Uterus (tissue), 4 donors: ENCODE results near the gene HMMR. TPM values are rescaled to one million over a fixed set of nuclear protein-coding genes. Genes with fewer than 3 reads are reported as not detected.
A peak's percentile ranks its signal among the peaks of the same experiment; 100 is the strongest.

Source experiments
- DNase-seq, 2 donors: peaks; one replicate each; pipeline ENCODE4 v3.0.0-alpha.2; 2019 to 2020
- H3K27ac ChIP-seq, 2 donors: fragments of 200-600 bp; sonication (generic); 1 replicate in 1 of 2; 2 replicates in 1 of 2; pipeline ENCODE4 v1.5.1; 2016 to 2018
- H3K27me3 ChIP-seq, 2 donors: fragments of 200-600 bp; sonication (generic); one replicate each; pipeline ENCODE4 v1.5.1; 2018 to 2019; ENCODE audit warnings: control low read depth in 1 of 2
- H3K36me3 ChIP-seq, 2 donors: fragments of 200-600 bp; sonication (generic); one replicate each; pipeline ENCODE4 v1.5.1; 2019; ENCODE audit warnings: control low read depth in 1 of 2
- H3K4me1 ChIP-seq, 2 donors: fragments of 200-600 bp; sonication (generic); one replicate each; pipeline ENCODE4 v1.5.1; 2018 to 2019; ENCODE audit warnings: control low read depth in 1 of 2
- H3K4me3 ChIP-seq, 2 donors: fragments of 200-600 bp; sonication (generic); 1 replicate in 1 of 2; 2 replicates in 1 of 2; pipeline ENCODE4 v1.5.1; 2018 to 2019; ENCODE audit warnings: mild to moderate bottlenecking in 1 of 2
- H3K9me3 ChIP-seq, 2 donors: fragments of 200-600 bp; sonication (generic); one replicate each; pipeline ENCODE4 v1.5.1; 2019; ENCODE audit warnings: control low read depth in 1 of 2
- POLR2A ChIP-seq, 2 donors: fragments of 450-650 bp; IDR thresholded peaks; one replicate each; pipeline ENCODE4 v1.6.1; 2016; ENCODE audit warnings: antibody characterized with exemption in 2 of 2, mild to moderate bottlenecking in 1 of 2, moderate library complexity in 1 of 2
- intact Hi-C: fragments of 100-400 bp; cut with DNase I; formaldehyde crosslinking; loops from one replicate; pipeline ENCODE4 v1.15.1; 2023; ENCODE audit warnings: low total_unique reads
- total RNA-seq, 4 donors: library from RNA; depleted of rRNA in 3 of 4; stranded (reverse); fragments of >200 nt in 3 of 4; gene quantifications; one replicate each; pipeline versions ENCODE4 v1.1.0 to v1.2.4, GENCODE V29; 2014 to 2023
- TF ChIP-seq, protein P1 (sequence below), 4 experiments: fragments of 200-600 bp in 2 of 4; fragments of 450-650 bp in 2 of 4; sonication (generic) in 2 of 4; IDR thresholded peaks; one replicate each; pipeline ENCODE4 v1.5.1; 2016 to 2019; ENCODE audit warnings: antibody characterized with exemption in 4 of 4, mild to moderate bottlenecking in 2 of 4, moderate library complexity in 1 of 4
- donor health status: DM: yes; HTN: yes; CAD: no.

Gene HMMR
- total RNA-seq, 4 donors from 2014 or later: 13.8 TPM; not detected in 3

DNA sequence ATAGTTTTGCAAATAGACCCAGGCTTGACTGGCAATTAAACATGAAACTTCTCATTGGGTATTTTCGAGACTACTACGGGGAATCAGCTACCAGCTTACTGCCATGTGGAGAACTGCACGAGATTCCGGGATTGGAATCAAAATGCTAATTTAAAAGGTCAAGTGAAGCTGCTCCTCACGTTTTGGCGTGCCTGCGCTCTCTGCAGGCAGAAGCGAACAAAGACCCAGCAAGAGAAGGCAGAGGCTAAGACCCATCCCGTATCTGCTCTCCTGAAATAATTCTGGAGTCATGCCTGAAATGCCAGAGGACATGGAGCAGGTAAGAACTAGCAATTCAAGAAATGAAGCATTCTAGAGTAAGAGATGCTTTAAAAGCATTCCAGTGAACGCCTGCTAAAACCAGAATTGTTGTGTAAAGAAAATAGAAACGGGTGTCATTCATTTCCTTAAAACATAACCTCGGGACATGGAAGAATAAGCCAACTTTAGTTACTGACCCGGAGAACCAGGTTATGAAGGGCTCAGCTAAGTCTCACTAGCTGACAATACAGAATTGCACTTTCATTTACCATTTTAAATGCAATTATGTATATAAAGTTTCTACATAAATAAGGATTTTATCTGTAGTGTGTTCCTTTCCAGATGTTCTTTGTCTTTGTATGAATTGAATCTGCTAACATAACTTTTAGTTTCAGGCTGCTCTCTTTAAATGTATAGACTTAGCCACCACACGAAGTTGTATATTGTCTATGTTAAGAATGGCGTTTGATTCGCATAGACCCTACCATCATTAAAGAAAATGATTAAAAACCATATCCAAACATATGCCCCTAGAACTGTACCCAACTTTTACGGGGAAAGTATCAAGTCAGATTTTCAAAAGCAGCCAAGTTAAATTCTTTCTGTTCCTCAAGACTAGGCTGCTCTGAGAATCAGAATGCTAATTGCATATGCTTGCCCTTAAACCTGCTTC is 43.0 kb downstream of the HMMR start:
- Histone ChIP-seq H3K4me1 (peaks cover 8 to 11% of the 10 kb centered on the region in 2 donors), H3K4me3 (peak overlapping the region; percentile 71 to 88), H3K9me3 (no peaks in the 10 kb centered on the region), H3K27me3 (no peaks in the 10 kb centered on the region), H3K27ac (peak overlapping the region; percentile 96 to 98), H3K36me3 (no peaks in the 10 kb centered on the region)
- intact Hi-C loops: no loop called here
- peak; percentile 56 to 72 for DNase-seq
- TF ChIP-seq POLR2A (IDR thresholded peaks at IDR 0.05): peak in 1 of 2 donors; percentile 19
- TF ChIP-seq, protein P1, sequence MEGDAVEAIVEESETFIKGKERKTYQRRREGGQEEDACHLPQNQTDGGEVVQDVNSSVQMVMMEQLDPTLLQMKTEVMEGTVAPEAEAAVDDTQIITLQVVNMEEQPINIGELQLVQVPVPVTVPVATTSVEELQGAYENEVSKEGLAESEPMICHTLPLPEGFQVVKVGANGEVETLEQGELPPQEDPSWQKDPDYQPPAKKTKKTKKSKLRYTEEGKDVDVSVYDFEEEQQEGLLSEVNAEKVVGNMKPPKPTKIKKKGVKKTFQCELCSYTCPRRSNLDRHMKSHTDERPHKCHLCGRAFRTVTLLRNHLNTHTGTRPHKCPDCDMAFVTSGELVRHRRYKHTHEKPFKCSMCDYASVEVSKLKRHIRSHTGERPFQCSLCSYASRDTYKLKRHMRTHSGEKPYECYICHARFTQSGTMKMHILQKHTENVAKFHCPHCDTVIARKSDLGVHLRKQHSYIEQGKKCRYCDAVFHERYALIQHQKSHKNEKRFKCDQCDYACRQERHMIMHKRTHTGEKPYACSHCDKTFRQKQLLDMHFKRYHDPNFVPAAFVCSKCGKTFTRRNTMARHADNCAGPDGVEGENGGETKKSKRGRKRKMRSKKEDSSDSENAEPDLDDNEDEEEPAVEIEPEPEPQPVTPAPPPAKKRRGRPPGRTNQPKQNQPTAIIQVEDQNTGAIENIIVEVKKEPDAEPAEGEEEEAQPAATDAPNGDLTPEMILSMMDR (IDR thresholded peaks at IDR 0.05): peak; percentile 22 to 43 (median 30)

DNA sequence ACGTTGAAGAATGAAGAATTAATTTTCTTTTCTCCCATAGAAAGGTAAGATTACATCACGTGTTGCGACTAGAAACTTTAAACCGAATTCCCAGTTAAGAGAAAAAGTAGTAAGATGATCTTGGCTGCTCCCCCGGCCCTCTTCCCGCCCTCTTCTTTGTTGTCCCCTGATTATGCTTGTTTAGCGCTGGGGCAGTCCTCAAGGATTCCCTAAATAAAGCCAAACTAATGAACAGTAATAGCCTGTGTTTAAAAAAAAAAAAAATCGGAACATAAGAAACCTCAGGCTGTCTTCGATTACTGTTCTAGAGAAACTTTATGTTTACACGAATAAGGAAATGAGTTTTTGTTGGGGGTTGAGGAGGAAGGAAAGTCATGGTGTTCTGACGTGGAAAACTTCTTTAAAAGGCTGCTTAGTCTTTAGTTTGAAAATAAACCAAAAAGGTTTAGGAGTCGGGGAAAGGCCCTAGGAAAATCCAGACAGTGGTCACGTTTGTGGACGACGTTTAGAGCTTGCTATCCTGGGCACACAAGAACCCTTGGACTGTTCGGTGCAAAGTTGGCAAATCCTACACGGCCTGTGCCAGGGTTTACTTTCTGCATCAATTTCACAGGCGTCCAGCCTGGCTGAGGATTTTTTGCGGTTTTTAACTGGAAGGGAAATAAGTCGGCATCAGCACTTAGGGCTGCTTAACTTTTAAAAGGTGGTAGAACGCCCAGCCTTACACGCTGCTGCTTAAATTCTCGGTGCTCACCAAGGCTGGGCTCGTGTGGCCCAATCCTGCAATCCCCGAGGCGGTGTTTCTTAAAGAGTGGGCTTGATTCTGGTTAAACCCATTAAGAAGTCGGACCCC is 43.9 kb downstream of the HMMR start:
- Histone ChIP-seq H3K9me3 (no peaks in the 10 kb centered on the region), H3K4me3 (peak overlapping the region; percentile 71 to 88), H3K27me3 (no peaks in the 10 kb centered on the region), H3K36me3 (no peaks in the 10 kb centered on the region), H3K4me1 (peaks cover 8 to 11% of the 10 kb centered on the region in 2 donors), H3K27ac (peak overlapping the region; percentile 96 to 98)
- intact Hi-C loops: no loop called here
- DNase-seq: peak; percentile 27 to 37
- TF ChIP-seq, protein P1 (IDR thresholded peaks at IDR 0.05): no peak
- no peak for TF ChIP-seq POLR2A (IDR thresholded peaks at IDR 0.05)

DNA sequence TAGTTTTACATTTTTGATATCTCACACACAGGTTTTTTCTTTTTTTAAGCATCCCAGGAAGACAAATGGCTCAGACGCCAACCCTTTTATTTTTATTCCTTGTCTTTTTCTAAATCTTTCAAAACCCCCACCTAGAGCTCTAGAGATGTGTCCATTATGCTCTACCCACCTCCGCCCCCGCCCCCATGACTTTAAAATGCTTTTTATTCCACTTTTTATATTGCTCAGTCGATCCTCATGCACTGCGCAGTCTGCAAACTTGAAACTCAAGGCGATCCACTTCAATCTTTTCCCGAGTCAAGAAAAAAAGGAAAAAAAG is 44.6 kb downstream of the HMMR start:
- no peak for DNase-seq
- Histone ChIP-seq H3K4me1 (peaks cover 8 to 11% of the 10 kb centered on the region in 2 donors), H3K27ac (peak overlapping the region; percentile 96 to 98), H3K36me3 (no peaks in the 10 kb centered on the region), H3K4me3 (peak overlapping the region; percentile 71 to 88), H3K9me3 (no peaks in the 10 kb centered on the region), H3K27me3 (no peaks in the 10 kb centered on the region)
- TF ChIP-seq POLR2A (IDR thresholded peaks at IDR 0.05): no peak
- TF ChIP-seq, protein P1 (IDR thresholded peaks at IDR 0.05): no peak
- intact Hi-C loops: no loop called here

DNA sequence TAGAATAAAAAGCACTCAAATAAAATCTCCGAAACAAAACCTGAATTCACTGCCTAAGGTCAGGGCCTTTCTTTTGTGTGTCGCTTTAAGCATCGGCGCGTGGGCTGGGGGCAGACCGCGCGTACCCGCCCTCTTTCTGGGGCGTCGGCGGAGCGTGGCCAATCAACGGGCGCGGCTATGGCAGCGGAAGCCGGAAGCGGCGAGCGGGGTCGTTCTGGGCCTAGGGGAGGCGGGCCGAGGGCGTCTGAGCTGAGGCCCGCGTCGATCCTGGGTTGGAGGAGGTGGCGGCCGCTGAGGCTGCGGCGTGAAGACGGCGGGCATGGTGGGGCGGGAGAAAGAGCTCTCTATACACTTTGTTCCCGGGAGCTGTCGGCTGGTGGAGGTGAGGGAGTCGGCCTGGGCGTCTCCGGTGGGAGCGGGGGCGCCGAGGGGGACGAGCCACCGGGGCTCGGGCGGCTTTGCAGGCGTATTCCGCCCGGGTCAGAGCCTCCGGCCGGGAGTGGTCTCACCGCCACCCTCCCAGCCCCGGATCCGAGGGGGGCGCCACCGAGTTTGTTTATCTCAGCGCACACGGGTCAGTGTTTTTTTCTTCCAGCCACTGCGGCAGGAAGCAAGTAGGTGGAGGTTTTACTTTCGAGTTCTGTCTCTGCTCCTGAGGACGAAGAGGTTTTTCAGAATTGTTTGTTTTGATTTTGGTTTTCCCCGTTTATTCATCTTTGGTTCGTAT is 45.1 kb downstream of the HMMR start, which contains the start of gene MAT2B:
Gene MAT2B, plus strand, starts transcription at position 252 of the 727 bp plus-strand sequence. Its CDS starts 68 bp downstream, at position 320.
- Histone ChIP-seq H3K4me3 (peak within 1 kb of the TSS; percentile 71 to 88), H3K36me3 (no peaks in the 10 kb centered on the region), H3K4me1 (peaks cover 8 to 11% of the 10 kb centered on the region in 2 donors), H3K27ac (peak within 1 kb of the TSS; percentile 96 to 98), H3K27me3 (no peaks in the 10 kb centered on the region), H3K9me3 (no peaks in the 10 kb centered on the region)
- DNase-seq: peak; percentile 93 to 95
- peak; percentile 92 to 93 for TF ChIP-seq POLR2A (IDR thresholded peaks at IDR 0.05)
- TF ChIP-seq, protein P1 (IDR thresholded peaks at IDR 0.05): peak in 3 of 4 experiments; percentile 41 to 71 (median 54)
- intact Hi-C loops: no loop called here
